Measurements from ENCODE around the gene SLC27A6.

Gene SLC27A6

GRCh38 chr5:129065721-129066120, 100.4 kb downstream of the SLC27A6 start:
- no peak for DNase-seq

GRCh38 chr5:129067745-129068144, 102.5 kb downstream of the SLC27A6 start:
- DNase-seq = no peak

- no peak for DNase-seq
Observed at GRCh38 chr5:129069292-129069691, 104.0 kb downstream of the SLC27A6 start.

- DNase-seq = no peak
Observed at GRCh38 chr5:129073111-129073510, 107.8 kb downstream of the SLC27A6 start.

- DNase-seq = no peak
Observed at GRCh38 chr5:129074903-129075302, 109.6 kb downstream of the SLC27A6 start.

GRCh38 chr5:129077433-129078075, 112.3 kb downstream of the SLC27A6 start:
- no peak for DNase-seq

GRCh38 chr5:129078247-129078646, 113.0 kb downstream of the SLC27A6 start:
- DNase-seq = no peak

- no peak for DNase-seq
Observed at GRCh38 chr5:129078660-129079059, 113.4 kb downstream of the SLC27A6 start.

GRCh38 chr5:129079496-129079895, 114.2 kb downstream of the SLC27A6 start:
- no peak for DNase-seq

GRCh38 chr5:129080766-129081165, 115.5 kb downstream of the SLC27A6 start:
- DNase-seq = no peak

GRCh38 chr5:129082225-129083136, 117.2 kb downstream of the SLC27A6 start:
- no peak for DNase-seq
